Measurements from ENCODE around the gene ANKS1B.

Gene ANKS1B

DNA sequence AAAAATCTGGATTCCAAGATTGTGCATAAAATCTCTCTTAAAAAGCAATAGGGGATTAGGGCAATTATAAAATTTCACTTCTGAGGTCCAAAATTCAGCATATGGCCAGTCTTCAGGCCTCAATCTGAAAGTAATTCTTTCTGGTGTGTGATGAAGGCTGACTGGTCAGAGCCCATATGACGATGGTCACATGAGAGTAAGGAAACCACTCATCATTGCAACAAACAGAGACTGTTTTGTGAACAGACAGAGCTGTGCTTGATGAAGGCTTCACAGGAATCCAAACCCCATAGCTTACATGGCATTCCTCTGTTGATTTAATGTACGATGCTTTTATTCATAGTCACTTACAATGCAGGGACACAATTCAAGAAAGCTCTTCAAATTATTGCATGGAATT, 1101.5 kb downstream of the ANKS1B start:
- no peak for DNase-seq

DNA sequence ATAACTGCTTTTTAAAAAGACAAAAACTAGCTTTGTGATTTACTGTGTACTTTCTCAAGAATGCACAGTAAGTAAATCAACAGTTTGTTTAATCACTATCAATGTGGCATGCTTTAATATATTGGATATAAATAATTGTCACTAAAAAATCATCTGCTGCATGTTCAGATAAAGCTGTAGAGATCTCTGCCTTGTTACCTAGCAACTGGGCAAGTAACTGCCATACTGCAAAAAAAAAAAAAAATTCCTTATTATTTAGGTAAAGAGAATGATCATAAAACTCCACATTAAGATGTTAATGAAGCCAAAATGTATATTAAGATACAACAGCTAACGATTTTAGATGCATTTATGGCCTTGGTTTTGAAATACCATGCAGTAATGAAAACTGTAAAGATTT, 1102.2 kb downstream of the ANKS1B start:
- no peak overlapping the region for H3K4me3 ChIP-seq (ENCODE audit: low read depth, low read length)
- H3K27me3 ChIP-seq (ENCODE audit: insufficient read depth, low read depth, severe bottlenecking) = no peaks in the 10 kb centered on the region
- DNase-seq = no peak
- TF ChIP-seq, protein P1, sequence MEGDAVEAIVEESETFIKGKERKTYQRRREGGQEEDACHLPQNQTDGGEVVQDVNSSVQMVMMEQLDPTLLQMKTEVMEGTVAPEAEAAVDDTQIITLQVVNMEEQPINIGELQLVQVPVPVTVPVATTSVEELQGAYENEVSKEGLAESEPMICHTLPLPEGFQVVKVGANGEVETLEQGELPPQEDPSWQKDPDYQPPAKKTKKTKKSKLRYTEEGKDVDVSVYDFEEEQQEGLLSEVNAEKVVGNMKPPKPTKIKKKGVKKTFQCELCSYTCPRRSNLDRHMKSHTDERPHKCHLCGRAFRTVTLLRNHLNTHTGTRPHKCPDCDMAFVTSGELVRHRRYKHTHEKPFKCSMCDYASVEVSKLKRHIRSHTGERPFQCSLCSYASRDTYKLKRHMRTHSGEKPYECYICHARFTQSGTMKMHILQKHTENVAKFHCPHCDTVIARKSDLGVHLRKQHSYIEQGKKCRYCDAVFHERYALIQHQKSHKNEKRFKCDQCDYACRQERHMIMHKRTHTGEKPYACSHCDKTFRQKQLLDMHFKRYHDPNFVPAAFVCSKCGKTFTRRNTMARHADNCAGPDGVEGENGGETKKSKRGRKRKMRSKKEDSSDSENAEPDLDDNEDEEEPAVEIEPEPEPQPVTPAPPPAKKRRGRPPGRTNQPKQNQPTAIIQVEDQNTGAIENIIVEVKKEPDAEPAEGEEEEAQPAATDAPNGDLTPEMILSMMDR (IDR thresholded peaks at IDR 0.05; ENCODE audit: low read depth, low read length) = no peak
- no peak overlapping the region for H3K27ac ChIP-seq
- H3K9me3 ChIP-seq (ENCODE audit: severe bottlenecking) = no peaks in the 10 kb centered on the region
- no peaks in the 10 kb centered on the region for H3K36me3 ChIP-seq

More for the DNA sequence above, 1101.5 kb downstream of the ANKS1B start:
- H3K9me3 ChIP-seq (ENCODE audit: severe bottlenecking) = no peaks in the 10 kb centered on the region
- no peaks in the 10 kb centered on the region for H3K36me3 ChIP-seq
- TF ChIP-seq, protein P1 (IDR thresholded peaks at IDR 0.05; ENCODE audit: low read depth, low read length) = no peak
- H3K4me3 ChIP-seq (ENCODE audit: low read depth, low read length) = no peak overlapping the region
- H3K27ac ChIP-seq = no peak overlapping the region
- H3K27me3 ChIP-seq (ENCODE audit: insufficient read depth, low read depth, severe bottlenecking) = no peaks in the 10 kb centered on the region

DNA sequence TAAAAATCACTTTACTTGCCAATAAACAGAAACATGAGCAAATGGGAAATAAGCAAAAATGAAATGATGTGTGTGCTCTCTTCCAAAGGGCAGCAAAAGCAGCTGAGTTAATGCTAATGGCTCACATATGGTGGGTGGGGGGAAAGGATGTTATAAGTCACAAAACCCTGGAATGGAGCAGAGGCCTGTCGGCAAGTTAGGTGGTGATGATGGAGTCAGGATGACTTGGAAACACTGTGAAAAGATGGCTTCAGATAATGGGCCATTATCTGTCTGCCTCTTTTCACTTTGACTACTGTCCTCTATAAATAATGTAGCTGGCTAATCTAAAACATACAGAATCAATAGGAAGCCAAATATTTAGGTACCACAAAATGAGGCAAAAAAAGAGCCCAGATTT, 1111.0 kb downstream of the ANKS1B start:
- H3K9me3 ChIP-seq (ENCODE audit: severe bottlenecking) = no peaks in the 10 kb centered on the region
- no peak overlapping the region for H3K4me3 ChIP-seq (ENCODE audit: low read depth, low read length)
- no peak for DNase-seq
- no peaks in the 10 kb centered on the region for H3K36me3 ChIP-seq
- TF ChIP-seq, protein P1 (IDR thresholded peaks at IDR 0.05; ENCODE audit: low read depth, low read length) = no peak
- H3K27me3 ChIP-seq (ENCODE audit: insufficient read depth, low read depth, severe bottlenecking) = no peaks in the 10 kb centered on the region
- no peak overlapping the region for H3K27ac ChIP-seq

DNA sequence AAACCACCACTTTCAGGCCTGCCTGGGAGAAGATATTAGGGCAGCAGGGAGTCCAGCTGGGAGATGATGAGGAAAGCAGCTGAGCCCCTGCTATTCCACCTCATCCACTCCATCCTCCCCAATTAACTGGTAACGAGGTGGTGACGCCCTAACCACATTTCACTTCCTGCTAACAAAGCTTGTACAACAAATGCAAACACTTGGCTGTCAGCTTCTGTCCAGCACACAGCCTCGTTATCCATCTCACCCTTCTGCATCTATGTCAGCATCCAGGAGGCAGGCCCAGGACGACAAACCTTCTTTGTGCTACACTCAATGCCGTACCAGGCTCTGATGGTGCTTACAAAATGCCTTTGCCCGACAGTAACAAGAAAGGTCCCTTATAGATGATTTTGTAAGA, 1114.2 kb downstream of the ANKS1B start:
- no peaks in the 10 kb centered on the region for H3K36me3 ChIP-seq
- DNase-seq = no peak
- H3K4me3 ChIP-seq (ENCODE audit: low read depth, low read length) = no peak overlapping the region
- H3K27me3 ChIP-seq (ENCODE audit: insufficient read depth, low read depth, severe bottlenecking) = no peaks in the 10 kb centered on the region
- TF ChIP-seq, protein P1 (IDR thresholded peaks at IDR 0.05; ENCODE audit: low read depth, low read length) = no peak
- no peak overlapping the region for H3K27ac ChIP-seq
- H3K9me3 ChIP-seq (ENCODE audit: severe bottlenecking) = no peaks in the 10 kb centered on the region

DNA sequence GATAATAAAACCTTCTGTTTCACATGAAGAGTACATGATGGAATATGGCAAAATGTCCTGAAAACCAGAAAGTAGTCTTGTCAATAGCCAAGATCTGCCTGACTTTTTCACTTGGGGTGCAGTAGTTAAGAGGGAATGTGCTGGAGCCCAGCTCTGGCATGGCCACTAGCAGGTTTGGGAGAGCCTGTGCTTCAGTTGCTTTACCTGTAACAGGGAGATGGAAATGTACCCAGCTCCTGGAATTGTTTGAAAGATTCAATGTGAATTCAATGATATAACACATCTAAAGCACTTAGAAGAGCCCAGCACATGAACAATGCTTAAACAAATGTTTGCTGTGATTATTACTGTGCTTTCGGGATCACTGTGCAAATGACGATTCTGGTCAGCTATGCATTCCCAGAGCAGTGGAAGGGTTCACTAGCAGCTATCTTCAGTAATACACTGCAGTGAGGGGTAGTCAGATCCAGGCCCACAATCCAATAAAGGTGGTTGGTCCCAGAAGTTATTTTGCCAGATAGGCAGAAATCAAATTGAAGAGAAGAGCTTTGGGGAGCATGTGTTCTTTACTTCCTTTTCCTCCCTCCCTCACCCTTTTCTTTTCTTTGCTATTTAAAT, 1114.7 kb downstream of the ANKS1B start:
- H3K27me3 ChIP-seq (ENCODE audit: insufficient read depth, low read depth, severe bottlenecking) = no peaks in the 10 kb centered on the region
- H3K36me3 ChIP-seq = no peaks in the 10 kb centered on the region
- no peaks in the 10 kb centered on the region for H3K9me3 ChIP-seq (ENCODE audit: severe bottlenecking)
- H3K4me3 ChIP-seq (ENCODE audit: low read depth, low read length) = no peak overlapping the region
- no peak for DNase-seq
- TF ChIP-seq, protein P1 (IDR thresholded peaks at IDR 0.05; ENCODE audit: low read depth, low read length) = no peak
- no peak overlapping the region for H3K27ac ChIP-seq

DNA sequence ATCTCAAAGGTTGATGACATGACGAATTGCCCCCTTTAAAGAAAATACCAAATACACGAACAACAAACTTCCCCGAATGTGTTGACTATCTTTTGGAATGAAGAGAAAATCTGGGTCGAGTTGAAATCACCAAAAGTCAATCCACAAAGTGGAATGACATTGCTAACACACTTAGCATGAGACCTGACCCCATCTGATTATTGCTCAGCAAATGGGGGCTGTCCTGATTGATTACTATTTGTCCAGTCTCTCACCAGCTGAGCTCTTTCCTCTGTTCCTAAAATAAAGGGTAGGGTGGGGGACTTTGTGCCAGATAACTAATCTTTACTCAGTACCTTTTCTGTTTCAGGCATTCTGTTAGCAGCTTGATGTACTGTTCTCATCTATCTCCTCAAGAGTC, 1116.2 kb downstream of the ANKS1B start:
- Histone ChIP-seq H3K9me3 (ENCODE audit: severe bottlenecking) (no peaks in the 10 kb centered on the region), H3K27me3 (ENCODE audit: insufficient read depth, low read depth, severe bottlenecking) (no peaks in the 10 kb centered on the region), H3K27ac (no peak overlapping the region), H3K36me3 (no peaks in the 10 kb centered on the region), H3K4me3 (ENCODE audit: low read depth, low read length) (no peak overlapping the region)
- TF ChIP-seq, protein P1 (IDR thresholded peaks at IDR 0.05; ENCODE audit: low read depth, low read length) = no peak
- DNase-seq = no peak
